NCI-H2081 treated with DMSO at 0.1 percent for 48 hours (cell line): ENCODE data around the gene TMEM17.

Experiments used
- DNase-seq: peaks from one replicate; lab custom pipeline; 2025; lab: John Stamatoyannopoulos, UW

TMEM17 gene

GRCh38 chr2:62455957-62456692, 49.9 kb downstream of the TMEM17 start:
- DNase-seq: no peak

DNA sequence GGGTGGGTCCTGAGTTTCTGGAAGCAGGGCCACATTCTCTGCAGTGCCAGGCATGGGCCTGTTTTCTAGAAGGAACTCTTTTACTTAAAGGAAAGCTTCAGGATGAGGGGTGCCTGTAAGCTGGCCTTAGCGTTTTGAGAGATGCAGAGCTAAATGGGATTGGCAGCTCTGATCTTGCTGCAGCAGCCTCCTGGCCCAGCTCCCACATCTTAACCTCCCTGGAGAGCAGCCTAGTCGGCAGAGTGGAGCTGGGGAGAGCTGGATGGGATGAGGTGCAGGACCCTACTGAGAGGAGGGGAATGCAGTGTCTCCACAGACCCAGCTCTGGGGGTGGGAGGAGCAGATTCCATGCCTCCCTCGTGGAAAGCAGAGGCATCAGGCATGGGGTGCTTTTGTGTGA, 52.0 kb downstream of the TMEM17 start:
- DNase-seq: no peak

- no peak for DNase-seq
These were observed 53.1 kb downstream of the TMEM17 start for GRCh38 chr2:62452701-62453454.

GRCh38 chr2:62450716-62451191, 55.2 kb downstream of the TMEM17 start:
- DNase-seq: no peak
